Activated CD4-positive, alpha-beta T cell treated with anti-CD3 and anti-CD28 coated beads for 1 hour (primary cell): Measurements from ENCODE around the gene PLCB4.

Experiments used
- DNase-seq: peaks from one replicate; pipeline ENCODE4 v3.0.0-alpha.2; 2020

Gene PLCB4

GRCh38 chr20:9286501-9287461, 217.9 kb downstream of the PLCB4 start:
- DNase-seq = no peak

GRCh38 chr20:9287826-9288225, 218.9 kb downstream of the PLCB4 start:
- DNase-seq = no peak

GRCh38 chr20:9290331-9290730, 221.4 kb downstream of the PLCB4 start:
- no peak for DNase-seq

DNA sequence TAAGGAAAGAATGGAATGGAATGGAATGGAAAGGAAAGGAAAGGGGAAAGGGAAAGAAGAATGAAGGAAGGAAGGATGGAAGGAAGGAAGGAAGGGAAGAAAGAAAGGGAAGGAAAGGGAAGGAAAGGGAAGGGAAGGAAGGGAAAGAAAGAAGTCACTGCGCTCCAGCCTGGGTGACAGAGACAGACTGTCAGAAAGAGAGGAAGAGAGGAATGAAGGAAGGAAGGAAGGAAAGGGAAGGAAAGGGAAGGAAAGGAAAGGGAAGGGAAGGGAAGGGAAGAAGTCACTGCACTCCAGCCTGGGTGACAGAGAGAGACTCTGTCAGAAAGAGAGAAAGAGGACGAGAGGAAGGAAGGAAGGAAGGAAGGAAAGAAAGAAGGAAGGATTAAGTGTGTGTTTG, 224.3 kb downstream of the PLCB4 start:
- DNase-seq = no peak

GRCh38 chr20:9294041-9294440, 225.2 kb downstream of the PLCB4 start:
- no peak for DNase-seq

DNA sequence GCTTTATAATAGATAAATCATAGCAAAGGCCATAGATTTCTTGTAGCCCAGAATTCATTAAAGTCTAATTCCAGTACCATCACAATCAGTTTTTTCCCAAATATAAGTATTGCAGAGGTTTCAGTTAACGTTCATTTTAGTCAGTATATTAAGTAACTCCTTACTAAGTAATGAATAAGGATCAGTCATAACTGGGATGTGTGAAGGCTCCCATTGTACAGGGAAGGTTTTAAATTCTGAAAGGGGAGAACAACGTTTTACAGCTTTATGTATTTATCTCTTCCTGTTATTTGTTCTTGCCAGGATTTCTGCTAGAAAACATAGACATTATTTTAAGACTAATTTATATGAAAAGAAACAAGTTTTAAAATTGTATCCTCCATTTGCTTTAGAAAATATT, 230.0 kb downstream of the PLCB4 start:
- DNase-seq = no peak

DNA sequence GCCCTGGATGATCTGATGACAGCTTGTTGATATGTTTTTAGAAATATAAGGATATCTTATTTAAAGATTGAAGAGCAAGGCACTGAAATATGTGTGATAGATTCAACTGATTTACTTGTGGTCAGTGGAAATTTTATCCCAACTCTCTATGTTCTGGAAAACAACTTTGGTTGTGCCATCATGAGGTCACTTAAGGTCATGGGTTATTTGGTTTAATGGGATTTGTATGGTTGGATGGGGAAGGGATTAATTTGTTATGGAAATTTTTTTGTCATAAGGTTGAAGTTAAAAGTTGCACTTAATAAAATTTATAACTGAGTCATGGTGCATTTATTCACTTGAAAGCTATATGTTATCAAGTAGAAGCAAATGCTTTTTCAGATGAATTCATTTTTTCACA, 231.2 kb downstream of the PLCB4 start:
- DNase-seq = no peak

- no peak for DNase-seq
These were observed 231.6 kb downstream of the PLCB4 start for GRCh38 chr20:9300534-9300933.

- DNase-seq = no peak
These were observed 232.5 kb downstream of the PLCB4 start for GRCh38 chr20:9301129-9302090.

DNA sequence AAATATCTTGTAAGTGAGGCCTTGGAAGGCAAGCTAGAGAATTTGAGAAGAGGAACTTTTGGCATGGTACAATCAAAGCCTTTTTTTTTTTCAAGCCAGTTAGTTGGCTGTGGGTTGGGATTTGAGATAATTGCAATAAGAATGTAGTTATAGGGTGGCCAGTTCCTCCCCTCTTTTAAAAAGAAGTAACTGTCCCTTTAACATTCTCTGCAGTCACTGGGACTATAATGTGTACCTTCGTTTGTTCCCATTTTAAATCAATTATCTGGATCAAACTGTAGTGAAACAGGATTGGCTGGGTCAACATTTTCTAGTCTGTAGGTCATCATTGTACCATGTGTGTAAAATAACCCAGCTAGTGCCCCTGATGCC, 233.2 kb downstream of the PLCB4 start:
- no peak for DNase-seq

DNA sequence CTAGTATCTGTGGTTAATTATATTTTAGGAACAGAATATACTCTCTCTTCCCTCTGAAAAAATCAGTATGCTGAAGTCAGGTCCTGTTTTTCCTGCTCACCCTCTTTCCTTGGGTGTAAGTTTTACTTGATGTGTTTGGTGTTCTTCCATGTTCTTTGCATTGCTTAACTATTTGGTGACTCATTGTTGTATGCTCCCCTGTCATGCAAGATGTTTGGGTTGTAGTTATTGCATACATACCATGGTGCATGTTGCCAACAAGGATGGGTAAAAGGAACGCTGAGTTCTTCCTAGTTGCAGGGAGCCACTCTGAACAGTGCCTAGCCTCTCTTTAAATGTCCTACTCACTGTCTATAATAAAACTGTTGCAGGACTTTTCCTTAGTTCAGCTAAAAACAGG, 237.6 kb downstream of the PLCB4 start:
- DNase-seq = no peak

DNA sequence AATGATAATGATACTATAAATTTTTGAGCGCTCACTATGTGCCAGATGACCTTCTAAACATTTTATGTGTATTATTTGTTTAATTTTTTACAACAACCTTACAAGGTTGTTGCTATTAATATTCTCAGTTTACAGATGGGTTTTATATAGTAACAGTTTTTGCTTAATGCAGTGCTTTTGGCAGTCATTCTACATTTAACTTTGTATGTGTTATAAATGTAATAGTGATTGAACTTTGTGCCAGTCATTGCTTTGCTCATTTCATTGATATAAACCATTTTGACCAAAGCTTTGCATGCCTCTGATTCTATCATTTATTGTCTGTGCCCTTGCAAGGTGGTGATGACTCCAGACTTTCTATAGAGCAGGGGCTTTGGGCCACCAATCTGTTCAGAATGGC, 239.2 kb downstream of the PLCB4 start:
- DNase-seq = no peak

- DNase-seq = no peak
These were observed 242.2 kb downstream of the PLCB4 start for GRCh38 chr20:9311132-9311531.

DNA sequence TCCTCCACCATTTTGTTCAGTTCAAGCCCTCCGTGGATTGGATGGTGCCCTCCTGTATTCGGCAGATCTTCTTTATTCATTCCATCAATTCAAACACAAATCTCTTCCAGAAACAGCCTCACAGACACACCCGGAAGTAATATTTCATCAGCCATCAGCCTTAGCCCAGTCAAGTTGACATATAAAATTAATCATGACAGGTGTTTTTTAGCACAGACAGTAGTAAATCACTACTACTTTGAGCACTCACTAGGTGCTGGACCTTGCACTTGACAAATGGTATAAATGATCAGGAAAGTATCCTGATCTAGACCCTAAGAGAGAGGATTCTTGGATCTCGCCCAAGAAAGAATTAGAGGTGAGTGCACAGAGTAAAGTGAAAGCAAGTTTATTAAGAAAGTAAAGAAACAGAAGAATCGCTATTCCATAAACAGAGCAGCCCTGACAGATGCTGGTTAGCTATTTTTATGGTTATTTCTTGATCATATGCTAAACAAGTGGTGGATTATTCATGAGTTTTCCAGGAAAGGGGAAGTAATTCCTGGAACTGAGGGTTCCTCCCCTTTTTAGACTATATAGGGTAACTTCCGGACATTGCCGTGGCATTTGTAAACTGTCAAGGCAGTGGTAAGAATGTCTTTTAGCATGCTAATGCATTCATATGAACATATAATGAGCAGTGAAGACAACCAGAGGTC, 250.9 kb downstream of the PLCB4 start:
- DNase-seq = no peak

DNA sequence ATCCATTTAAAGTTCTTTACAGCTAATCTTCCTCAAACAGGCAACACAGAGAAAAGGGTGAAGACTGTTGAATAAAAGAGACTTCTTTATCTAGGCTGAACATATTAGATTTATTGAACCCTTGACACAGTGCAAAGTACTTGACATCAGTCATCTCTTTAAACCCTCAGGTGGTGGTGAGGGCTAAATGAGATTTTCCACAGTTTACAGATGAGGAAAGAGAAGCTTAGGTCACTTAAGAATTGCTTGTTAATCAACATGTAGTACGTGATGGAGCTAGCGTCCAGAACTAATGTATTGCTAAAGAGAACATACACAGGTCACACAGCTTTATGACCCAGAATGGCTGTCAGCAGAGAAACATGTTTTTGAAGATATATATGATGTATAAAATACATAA, 252.1 kb downstream of the PLCB4 start:
- DNase-seq = no peak

GRCh38 chr20:9322661-9323060, 253.8 kb downstream of the PLCB4 start:
- no peak for DNase-seq

DNA sequence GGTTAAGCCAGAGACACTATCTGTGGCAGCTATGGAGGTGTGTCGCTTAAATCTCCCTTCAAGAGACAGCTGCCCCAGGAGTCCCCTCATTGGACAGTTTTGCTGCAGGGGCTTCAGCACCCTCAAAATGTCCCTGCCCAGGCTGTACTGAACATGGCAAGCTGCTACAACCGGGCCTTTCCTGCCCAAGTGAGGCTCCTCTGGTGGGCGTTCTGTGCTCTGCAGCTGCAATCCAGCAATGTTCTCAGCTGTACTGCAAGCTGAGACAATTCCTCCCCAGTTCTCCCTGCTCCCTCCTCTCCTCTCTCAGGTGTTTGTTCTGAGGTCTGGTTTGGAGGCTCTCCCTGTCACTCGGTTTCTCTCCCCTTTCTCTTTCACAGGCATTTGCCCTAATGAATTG, 254.7 kb downstream of the PLCB4 start:
- no peak for DNase-seq

DNA sequence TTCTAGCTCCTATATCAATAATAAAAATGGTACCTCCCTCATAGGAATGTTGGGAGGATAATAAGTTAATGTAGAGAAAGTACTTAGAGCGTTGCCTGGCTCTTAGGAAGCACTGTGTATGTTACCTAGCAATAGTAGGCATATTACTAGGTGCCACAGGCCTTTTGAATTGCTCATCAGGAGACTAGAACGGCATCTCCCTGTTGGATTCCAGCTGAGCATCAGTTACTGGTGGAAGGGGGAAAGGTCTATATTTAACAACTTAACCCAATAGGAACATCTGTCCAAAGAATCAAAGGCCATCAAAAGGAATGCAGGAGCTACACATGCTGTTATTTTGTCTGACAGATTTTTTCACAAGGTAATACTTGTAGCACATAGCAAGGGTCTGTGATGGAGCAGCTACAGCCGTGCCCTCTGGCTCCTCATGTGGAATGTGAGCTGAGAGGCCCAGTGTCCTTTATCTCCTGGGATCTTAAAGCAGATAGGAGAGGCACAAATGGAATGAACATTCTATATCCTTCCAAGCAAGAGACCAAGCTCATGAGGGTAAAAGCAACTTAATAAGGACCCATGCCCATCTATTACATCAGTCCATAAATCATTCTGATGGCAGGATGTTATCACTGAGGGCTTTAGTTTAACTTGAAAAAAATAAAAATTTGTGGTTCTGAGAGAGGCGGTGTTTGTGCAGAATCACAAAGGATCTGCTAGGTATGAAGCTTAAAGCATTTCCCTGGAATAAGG, 260.6 kb downstream of the PLCB4 start:
- no peak for DNase-seq

DNA sequence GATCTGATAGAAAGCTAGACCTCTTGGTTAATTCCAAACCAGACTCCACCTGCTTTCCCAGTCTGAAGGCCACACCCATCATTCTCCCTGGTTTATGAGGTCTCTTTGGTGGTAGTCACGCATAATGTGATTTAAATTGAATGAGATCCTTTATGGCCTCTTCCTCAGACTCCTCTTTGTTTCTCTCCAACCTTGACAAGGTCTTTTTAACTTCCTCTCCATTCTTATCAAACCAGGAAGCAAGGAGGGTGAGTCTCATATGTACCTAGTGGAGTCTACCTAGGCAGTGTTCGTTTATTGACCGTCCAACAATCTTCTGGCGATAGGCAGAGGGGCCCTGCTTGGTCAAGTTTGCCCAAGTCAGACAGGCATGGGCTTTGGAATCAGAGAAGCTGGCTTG, 261.3 kb downstream of the PLCB4 start:
- no peak for DNase-seq

- DNase-seq = no peak
These were observed 263.0 kb downstream of the PLCB4 start for GRCh38 chr20:9331707-9332435.

- DNase-seq = no peak
These were observed 264.0 kb downstream of the PLCB4 start for GRCh38 chr20:9332791-9333479.
